ENCODE measurements around the gene SDC3.

GRCh38 chr1:30906631-30907441 lies 1.7 kb downstream of the SDC3 start:
- TF ChIP-seq TCF7 (CRISPR knock-in tag; IDR thresholded peaks at IDR 0.05; ENCODE audit: low read depth) (no peak), CDX4 (CRISPR knock-in tag; IDR thresholded peaks at IDR 0.05; ENCODE audit: borderline replicate concordance) (no peak), ATF1 (CRISPR knock-in tag; IDR thresholded peaks at IDR 0.05) (no peak), NR1H2 (CRISPR knock-in tag; IDR thresholded peaks at IDR 0.05) (no peak), CTCF (IDR thresholded peaks at IDR 0.05) (no peak), FOXP1 (CRISPR knock-in tag; IDR thresholded peaks at IDR 0.05; ENCODE audit: borderline replicate concordance) (no peak), ETV6 (CRISPR knock-in tag; IDR thresholded peaks at IDR 0.05) (no peak)

Measured in WTC11 (cell line).